Hippocampal formation (tissue), 2 donors: Measurements from ENCODE around the gene ZBTB47.
A peak's percentile ranks its signal among the peaks of the same experiment; 100 is the strongest.

ENCODE experiments used
- DNase-seq, 2 donors: peaks; one replicate each; lab custom pipeline; 2025; lab: John Stamatoyannopoulos, UW

The ZBTB47 gene

DNA sequence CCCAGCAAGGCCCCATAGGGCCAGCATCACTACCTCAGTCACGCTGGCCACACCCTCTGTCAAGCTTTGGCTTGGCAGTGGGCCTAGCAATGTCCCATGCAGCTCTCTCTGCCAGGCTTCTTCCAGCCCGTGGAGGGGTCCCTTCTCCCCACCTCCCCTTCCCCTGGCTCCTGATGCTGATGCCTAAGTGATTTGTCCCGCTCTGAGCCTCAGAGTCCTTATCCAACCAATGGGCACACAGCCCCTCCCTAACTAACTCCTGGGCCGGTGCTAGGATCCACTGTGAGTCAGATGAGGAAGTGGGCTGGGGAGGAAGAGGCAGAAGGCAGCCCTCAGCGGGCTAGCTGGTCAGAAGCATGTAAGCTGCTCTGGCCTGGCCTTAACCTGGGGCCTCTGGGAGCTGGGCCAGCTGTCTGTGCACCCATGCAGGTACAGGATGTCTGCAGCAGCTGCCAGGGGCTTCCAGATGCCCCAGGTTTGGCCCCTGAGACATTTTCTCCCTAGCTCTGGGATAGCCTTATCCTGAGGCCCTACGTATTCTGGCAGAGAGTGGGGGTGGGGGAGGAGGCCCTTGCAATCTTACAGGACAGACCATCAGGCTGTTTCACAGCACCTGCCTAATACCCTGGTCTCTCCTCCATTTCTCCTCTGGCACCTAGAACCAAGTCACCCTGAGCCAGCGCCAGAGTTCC lies 740 bp upstream of the ZBTB47 start:
- peak in 1 of 2 donors; percentile 37 for DNase-seq

DNA sequence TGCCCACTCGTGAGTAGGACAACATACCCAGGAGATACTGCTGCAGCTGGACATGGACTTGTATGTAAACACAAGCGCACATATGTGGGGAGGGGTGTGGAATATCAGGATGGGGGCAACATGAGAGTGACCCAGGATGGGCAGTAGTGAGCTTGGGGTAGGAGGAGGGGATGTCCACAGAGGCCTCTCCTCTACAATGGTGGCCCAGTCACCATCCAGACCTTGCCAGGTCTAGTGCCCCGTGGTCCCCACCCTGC lies 266 bp upstream of the ZBTB47 start:
- no peak for DNase-seq

DNA sequence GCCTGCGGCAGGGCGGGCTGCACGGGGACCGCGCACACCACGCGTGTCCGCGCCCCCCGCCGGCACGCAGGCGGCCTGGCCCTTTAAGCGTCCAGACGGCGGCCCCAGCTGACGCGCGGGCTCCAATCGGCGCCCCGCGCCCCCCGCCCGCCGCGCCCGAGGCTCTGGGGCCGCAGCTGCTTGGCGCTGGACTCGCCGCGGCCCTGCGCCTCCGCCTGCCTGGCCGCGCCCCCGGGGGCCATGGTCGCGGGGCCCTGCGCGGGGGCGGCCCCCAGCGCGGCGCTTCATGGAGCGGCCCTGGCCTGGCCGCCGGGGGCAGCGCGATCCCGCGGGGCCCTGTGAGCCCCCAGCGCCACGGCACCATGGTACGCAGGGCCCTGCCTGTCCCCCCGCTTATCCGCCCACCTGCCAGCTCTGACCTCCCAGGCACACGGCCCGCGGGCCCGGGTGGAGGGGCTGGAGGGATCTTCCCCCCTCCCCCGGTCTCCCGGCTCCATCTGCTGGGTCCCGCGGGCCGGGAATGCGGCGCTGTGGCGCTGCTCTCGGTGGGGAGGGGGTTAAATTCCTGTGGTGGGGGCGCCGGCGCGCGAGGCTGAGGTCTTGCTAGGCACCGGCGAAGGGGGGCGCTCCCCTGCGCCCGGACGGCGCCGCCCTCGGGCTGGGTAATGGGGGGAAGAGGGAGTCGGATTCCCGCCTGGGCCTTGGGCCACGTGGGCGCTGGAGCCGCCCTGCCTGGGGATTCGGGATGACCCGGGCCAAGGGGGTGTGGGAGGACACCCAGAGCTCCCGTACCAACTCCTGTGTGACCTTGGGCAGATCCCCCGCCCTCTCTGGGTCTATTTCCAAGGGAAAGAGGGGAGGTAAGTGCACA lies 1.1 kb downstream of the ZBTB47 start:
- peak; percentile 56 to 59 for DNase-seq

DNA sequence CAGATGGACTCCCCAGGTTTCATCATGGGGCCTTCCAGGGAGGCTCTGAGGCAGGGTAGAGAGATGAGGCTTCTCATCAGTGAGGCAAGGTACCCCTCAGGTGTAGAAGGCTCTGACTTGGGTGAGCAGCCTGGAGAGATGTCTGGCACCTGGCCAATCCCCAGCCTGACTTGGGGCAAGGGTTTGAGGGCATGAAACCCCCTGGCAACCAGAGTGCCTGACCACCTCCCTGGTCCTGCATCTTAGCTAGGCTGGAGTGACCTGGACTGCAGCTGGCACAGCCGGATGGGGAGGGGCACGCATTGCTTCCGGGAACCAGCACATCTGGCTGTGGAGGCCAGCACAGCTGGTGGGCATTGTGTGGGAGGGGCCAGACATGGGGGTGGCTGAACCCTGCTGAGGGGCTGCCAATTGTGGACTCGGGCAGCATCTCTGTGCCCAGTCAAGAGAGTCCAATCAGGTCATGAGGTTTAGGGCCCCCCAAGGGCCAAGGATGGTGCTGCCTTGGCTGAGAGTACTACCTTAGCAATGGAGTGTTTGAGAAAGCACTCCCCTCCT lies 1.9 kb downstream of the ZBTB47 start:
- DNase-seq, result peak in 1 of 2 donors; percentile 30

DNA sequence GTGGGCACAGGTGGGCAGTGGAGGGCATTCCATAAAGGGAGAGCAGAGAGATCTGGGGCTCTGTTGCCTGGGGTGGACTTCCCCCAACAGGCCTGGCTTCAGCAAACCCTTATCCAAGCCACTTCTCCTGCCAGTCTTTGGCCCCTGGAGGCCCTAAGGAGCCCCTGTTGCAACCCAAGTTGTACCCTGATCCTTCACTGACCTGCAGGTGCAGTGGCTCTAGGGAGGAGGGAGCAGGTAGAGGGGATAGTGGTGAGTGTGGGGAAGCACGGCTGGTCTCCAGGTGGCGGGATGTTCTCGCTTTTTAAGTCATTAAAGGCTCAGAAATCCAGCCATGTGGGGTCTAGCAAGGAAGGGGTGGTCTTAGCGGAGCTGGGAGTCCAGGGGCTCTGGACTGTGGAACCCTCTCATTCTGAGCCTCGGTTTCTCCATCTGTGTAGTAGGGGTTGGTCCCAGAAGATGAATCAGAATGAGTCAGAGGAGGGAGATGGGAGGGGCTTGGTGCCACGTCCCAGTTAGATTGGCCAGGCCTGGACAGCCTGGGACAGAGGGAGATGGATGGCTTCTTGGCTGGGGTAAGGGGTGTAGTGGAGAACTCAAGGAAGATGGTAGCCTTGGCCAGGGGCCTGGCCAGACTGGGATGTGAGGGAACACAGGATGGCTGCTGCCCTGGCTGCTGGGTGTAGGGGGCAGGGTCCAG lies 2.6 kb downstream of the ZBTB47 start:
- no peak for DNase-seq

DNA sequence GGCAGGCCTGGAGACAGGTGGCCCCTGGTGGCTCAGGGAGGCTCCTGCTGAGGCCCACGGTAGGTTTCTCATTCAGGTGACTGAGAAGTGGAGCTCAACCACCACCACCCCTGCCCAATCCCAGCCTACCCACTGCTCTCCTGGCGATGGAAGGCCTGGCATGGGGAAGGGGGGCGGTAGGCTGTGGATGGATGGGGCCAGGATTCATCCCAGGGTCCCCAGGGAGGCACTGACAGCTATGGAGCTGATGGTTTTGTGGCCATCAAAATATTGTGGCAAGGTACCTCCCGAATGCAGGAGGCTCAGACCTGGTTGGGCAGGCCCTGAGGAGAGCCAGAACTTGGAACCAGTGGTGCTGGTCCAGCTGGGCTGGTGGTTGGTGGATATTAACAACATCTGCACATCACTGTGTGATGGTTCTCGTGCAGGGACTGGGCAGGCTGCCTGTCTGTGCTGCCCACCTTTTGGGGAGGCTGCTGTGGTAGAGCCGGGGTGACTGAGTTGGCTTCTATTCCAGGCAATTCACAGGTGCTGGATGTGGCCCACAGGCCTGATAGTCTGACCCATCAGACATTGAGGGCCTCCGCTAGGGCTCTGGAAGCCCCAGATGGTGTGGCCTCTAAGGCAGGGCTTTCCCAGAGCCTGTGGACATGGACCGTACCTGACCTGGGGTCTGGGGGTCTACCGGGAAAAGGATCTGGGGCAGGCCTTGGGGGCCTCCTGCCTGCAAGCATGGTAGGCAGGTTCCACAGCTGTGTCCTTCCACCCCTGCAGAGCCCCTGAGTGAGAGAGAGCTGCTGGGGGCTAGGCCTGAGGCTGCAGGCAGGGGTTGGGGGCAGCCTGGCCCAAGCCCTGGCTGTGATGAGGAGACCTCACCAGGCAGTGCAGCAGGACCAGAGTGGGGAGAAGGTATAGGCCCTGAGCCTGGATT lies 3.4 kb downstream of the ZBTB47 start:
- DNase-seq, result no peak

DNA sequence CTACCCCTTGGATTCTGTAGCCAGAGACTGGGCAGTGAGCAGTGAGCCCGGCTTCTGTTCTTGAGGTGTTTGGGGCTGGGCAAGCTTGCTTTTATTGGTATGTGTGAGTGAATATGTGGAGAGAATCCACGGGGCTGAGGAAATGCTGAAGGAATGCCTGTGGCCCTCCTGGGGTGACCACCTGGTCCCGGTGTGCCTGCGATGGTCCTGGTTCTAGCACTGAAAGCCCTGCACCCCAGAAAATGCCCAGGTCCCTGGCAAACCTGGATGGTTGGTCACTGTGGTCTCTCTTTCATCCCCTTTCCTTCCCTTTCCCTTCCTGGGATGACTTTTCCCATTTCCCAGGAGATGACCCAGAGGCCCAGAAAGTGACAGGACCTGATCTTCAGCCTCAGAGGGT lies 4.2 kb downstream of the ZBTB47 start:
- no peak for DNase-seq

DNA sequence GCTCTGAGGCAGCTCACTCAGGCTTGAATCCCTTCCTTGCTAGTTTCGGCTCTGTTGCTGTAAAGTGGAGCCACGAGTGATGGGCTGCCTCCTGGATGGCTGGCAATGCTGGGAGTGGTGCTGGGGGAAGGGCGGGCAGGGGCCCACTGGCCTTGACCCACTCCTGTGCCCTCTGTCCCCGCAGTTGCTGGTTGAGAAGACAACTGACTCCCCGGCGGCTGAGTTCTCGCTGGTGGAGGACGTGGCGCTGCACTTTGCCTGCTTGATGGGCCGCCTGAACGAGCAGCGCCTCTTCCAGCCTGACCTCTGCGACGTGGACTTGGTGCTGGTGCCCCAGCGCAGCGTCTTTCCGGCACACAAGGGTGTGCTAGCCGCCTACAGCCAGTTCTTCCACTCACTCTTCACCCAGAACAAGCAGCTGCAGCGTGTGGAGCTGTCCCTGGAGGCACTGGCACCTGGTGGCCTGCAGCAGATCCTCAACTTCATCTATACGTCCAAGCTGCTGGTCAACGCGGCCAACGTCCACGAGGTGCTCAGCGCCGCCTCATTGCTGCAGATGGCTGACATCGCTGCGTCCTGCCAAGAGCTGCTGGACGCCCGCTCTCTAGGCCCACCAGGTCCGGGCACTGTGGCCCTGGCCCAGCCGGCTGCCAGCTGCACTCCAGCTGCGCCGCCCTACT lies 4.7 kb downstream of the ZBTB47 start:
- DNase-seq, result peak in 1 of 2 donors; percentile 28

DNA sequence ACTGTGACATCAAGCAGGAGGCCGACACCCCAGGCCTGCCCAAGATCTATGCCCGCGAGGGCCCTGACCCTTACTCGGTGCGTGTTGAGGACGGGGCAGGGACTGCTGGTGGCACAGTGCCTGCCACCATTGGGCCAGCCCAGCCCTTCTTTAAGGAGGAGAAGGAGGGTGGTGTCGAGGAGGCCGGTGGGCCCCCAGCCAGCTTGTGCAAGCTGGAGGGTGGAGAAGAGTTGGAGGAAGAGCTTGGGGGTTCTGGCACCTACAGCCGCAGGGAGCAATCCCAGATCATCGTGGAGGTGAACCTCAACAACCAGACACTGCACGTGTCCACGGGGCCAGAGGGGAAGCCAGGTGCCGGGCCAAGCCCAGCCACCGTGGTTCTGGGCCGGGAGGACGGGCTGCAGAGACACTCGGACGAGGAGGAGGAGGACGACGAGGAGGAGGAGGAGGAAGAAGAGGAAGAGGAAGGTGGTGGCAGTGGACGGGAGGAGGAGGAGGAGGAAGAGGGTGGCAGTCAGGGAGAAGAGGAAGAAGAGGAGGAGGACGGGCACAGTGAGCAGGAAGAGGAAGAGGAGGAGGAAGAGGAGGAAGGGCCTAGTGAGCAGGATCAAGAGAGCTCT lies 5.4 kb downstream of the ZBTB47 start:
- DNase-seq, result no peak

DNA sequence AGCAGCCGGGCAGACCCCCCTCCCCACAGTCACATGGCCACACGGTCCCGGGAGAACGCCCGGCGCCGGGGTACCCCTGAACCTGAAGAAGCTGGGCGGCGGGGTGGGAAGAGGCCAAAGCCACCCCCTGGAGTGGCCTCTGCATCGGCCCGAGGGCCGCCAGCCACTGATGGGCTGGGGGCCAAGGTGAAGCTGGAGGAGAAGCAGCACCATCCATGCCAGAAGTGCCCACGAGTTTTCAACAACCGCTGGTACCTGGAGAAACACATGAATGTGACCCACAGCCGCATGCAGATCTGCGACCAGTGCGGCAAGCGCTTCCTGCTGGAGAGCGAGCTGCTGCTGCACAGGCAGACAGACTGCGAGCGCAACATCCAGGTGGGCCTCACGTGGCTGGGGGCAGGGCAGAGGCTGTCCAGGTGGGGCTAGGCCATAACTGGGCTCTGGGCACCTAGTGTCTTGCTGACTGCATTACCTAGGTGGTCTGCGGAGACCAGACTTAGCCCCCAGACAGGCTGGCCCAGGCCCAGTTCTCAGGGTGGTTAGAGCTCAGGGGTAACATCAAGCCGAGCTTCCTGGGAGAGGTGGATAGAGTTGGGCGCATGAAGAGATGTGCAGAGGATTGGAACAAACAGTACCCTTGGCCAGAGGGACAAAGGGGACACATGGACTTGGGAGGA lies 6.1 kb downstream of the ZBTB47 start:
- DNase-seq, result no peak

DNA sequence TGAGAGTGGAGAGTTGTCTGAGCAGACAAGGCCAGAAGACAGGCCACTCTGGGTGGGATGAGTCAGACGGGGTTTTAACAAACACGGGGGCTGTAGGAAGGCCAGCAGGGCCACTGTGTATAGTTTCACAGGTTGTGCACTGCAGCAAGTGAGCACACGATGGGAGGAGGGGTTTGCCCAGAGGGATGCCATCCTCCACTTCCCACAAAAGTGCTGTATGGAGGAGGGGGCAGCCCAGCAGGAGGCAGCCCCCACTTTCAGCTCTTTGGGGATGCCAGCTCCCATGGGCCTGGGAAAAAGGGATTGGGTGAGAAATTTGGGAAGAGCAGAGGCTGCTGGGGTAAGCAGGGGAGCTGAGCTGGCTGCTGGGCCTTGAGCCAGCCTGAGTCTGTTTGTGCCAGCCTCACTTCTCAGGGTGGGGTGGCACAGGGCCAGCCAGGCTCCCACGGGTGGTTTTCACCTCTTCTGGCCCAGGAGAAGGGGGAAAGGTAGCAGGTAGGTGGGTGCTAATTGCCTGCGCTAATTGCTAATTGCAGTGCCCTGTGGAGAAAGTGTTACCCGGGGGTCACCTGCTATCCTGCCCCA lies 6.7 kb downstream of the ZBTB47 start:
- DNase-seq, result no peak

DNA sequence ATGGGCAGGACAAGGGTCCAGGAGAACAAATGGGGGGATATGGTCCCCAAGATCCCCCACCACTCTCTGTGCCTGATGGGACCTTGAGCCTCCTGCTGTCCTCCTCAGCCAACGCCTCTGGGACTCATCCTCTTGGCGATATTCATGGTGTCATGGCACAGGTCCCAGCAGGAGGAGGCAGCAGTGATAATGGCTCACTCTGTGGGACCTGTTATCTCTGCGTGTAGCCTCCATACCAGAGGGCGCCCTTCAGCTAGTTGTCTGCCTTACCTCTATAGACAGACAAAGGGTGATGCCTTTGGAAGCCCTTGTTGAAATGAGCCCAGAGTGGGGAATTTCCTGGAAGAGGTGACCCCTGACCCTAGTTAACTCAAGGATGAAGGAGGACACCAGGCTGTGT lies 7.4 kb downstream of the ZBTB47 start:
- DNase-seq, result no peak

DNA sequence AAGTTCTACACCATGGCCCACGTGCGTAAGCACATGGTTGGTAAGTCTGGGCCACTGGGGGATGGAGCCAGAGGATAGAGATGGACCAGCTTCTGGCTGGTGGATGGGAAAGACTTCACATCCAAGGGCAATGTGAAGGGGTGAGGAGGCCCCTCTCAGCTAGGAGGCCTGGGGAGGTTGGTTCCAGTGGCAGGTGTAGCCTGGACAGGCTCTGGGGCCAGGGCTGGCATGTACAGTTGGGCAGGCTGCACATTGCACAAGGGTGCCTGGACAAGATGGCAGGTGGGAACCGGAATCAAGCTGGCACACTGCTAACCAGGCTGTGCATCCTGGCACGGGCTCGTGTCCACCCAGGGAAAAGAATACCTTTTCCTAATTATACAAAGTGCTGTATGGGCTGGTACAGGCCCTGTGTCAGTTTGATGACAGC lies 8.1 kb downstream of the ZBTB47 start:
- no peak for DNase-seq

DNA sequence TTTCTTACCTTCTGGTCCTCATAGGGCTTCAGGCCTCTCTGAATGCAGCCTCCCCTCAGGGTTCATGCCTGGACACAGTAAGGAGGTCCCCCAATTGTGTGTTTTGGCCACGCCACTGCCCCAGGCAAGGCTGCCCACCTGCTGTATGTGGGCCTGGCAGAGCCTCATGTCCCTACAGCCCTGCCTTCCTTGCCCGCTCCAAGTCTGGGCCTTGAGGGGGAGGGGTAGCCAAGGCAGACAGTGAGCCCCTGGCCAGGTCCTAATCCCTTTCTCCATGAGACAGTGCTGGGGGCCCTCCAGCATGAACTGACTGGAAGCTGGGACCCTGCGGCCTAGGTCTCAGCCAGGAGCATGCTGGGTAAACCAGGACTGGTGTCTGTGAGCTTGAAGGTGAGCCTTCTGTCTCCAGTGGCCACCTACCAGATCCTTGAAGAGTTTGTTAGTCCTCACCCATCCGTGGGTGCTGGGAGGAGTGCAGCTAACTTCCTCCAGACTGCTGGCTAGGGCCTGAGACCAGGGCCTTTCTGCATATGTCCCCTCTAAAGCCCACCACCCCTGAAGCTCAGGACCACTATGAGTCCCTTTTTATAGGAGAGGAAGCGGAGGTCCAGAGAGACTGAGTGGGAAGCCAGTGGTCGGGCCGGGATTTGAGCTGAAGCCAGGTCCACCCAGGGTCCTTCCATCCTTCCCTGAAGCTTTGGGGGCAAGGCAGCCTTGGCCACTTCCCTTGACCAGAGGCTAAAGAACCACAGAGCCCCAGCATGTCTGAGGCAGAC lies 8.7 kb downstream of the ZBTB47 start:
- DNase-seq, result no peak

DNA sequence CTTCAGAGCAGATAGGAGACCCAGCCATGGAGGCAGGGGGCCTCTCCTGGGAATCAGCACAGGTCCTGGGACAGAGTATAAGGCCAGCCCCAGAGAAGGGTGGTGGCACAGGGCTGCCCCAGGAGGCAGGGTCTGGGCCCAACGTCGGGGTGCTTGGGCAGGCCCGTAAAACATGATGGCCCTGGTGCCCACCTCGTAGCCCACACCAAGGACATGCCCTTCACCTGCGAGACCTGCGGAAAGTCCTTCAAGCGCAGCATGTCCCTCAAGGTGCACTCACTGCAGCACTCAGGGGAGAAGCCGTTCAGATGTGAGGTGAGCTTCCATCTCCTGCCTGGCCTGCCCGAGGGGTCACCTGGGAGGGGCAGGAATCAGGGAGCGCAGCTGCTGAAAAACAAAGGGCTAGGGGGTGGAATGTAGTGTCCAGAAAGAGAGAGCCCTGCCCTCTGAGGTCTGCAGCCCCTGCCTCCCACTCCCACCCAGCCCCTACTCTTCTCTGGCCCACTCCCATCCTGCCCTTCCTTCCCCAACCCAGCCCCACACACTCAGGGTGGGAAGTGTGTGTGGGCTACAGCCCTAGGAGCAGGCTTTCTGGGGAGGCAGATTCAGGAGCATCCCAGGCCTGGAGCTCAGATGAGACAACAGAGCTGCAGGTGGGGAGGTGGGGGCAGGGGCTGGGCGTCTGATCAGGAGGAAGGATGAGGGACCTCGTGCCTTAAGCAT lies 9.5 kb downstream of the ZBTB47 start:
- DNase-seq, result no peak

DNA sequence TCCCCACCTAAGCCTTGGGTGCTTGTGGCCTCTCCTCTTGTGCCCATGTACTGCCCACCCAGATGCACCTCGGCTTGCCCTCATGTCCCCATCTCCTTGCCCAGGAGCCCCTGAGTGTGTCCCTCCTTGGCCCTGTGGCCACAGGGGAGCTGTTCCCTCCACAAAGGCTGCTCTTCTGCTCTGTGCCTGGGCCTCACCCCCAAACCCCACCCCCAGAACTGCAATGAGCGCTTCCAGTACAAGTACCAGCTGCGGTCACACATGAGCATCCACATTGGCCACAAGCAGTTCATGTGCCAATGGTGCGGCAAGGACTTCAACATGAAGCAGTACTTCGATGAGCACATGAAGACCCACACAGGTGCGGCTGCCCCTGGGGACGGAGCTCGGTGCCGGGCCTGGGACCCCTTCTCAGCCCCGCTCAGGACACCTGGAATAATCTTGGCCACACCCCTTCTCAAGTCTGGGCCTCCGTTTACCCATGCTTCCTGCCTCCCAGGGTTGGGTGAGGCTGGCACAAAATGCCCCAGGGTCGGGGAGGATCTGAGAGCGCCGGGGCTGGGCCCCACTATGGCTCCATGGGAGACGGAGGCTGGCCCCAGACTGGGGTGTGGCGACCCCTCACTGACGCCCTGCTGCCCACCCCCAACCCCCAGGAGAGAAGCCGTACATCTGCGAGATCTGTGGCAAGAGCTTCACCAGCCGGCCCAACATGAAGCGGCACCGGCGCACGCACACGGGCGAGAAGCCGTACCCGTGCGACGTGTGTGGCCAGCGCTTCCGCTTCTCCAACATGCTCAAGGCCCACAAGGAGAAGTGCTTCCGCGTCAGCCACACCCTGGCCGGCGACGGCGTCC lies 10.3 kb downstream of the ZBTB47 start:
- DNase-seq, result no peak

DNA sequence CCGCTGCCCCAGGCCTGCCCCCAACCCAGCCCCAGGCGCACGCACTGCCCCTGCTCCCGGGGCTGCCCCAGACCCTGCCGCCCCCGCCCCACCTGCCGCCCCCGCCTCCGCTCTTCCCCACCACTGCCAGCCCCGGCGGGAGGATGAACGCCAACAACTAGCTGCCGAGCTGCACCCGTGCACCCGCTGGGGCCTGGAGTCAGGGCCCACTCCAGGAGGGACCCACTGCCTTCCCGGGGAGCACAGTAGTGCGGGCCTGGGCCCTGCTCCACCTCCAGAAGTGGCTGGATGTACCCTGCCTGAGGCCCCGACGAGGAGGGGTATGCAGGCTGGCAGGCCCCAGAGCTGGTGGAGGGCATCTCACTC lies 10.9 kb downstream of the ZBTB47 start:
- no peak for DNase-seq
